ENCODE results near the gene MITF. TPM values are rescaled to one million over a fixed set of nuclear protein-coding genes. Genes with fewer than 3 reads are reported as not detected.

The MITF gene
- polyA plus RNA-seq, 1 donor from 2014 or later, result 0.54 TPM

GRCh38 chr3:69741032-69741767, 1.9 kb downstream of the MITF start:
- Mint-ChIP-seq H3K27me3 (peaks cover 28% of the 10 kb centered on the region), H3K9me3 (no peaks in the 10 kb centered on the region), H3K36me3 (no peaks in the 10 kb centered on the region), H3K4me3 (no peak overlapping the region), H3K27ac (no peak overlapping the region), H3K4me1 (peaks cover 0 to 2% (median 2%) of the 10 kb centered on the region in 3 donors)

DNA sequence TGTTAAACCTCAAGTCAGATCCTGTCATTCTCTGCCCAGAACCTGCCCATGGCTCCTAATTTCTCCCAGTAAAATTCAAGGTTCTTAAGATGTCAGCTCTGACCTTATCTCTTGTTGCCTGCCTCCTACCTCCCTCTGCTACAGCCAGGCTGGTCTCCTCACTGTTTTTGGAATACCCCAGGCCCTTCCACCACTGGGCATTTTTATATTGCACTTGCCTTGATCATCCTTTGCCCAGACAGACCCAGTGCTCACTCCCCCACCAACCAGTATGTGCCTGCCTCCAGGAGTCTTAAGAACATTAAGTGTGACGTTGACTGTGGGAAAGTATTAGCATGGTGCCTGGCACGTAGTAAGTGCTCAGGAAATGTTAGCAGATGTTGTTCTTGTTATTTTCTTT, 3.1 kb downstream of the MITF start:
- no peak overlapping the region for H3K27ac Mint-ChIP-seq
- H3K9me3 Mint-ChIP-seq, result no peaks in the 10 kb centered on the region
- H3K4me1 Mint-ChIP-seq, result peaks cover 0 to 2% (median 2%) of the 10 kb centered on the region in 3 donors
- H3K27me3 Mint-ChIP-seq, result peaks cover 24% of the 10 kb centered on the region
- no peak overlapping the region for H3K4me3 Mint-ChIP-seq
- H3K36me3 Mint-ChIP-seq, result no peaks in the 10 kb centered on the region

DNA sequence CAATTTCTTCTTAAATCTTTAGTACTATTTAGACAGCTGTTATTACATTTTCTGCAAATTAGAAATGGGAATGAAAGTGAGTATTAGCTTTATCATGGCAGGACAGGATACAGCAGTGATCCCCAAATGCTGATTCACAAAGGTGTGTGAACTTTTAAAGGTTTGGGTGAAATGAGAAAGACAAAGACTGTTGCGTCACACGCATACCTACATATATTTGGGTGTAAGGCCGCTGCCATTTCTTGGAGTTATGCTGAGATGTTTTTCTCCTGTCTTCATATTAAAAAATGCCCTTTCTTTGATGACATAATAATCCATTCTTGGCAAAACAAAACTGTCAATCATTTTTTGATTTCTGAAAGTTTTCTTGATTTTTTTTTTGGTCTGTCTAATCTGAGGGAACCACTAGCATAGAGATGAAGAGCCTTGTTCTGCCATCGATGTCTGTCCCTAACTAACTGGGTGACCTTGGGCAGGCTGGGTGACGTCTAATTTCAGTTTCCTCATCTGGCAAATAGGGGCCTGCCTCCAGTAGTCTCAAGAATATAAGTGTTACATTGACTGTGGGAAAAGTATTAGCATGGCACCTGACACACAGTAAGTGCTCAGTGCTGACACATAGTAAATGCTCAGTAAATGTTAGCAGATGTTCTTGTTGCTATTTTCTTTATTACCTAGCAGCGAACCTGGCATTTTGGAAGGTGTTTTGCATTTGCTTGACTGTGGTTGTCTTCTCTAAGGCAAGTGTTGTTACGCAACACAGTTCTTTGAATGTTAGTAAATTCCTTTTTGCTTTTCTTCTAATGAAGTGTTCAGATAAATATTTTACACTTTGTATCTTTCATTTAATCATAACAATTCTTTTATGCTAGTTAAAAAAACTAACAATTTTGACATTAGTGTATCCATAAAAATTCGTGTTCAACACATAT, 5.0 kb downstream of the MITF start:
- peaks cover 0 to 2% (median 0%) of the 10 kb centered on the region in 3 donors for H3K4me1 Mint-ChIP-seq
- H3K9me3 Mint-ChIP-seq, result peaks cover 0 to 4% (median 0%) of the 10 kb centered on the region in 3 donors
- H3K4me3 Mint-ChIP-seq, result no peak overlapping the region
- H3K27ac Mint-ChIP-seq, result no peak overlapping the region
- H3K36me3 Mint-ChIP-seq, result no peaks in the 10 kb centered on the region
- H3K27me3 Mint-ChIP-seq, result peaks cover 17% of the 10 kb centered on the region

- H3K9me3 Mint-ChIP-seq, result peaks cover 0 to 6% (median 0%) of the 10 kb centered on the region in 3 donors
- H3K27ac Mint-ChIP-seq, result no peak overlapping the region
- no peak overlapping the region for H3K4me3 Mint-ChIP-seq
- peaks cover 10% of the 10 kb centered on the region for H3K27me3 Mint-ChIP-seq
- no peaks in the 10 kb centered on the region for H3K36me3 Mint-ChIP-seq
- no peaks in the 10 kb centered on the region for H3K4me1 Mint-ChIP-seq
Observed at GRCh38 chr3:69745505-69745904, 6.2 kb downstream of the MITF start.

- H3K4me3 Mint-ChIP-seq, result no peak overlapping the region
- H3K4me1 Mint-ChIP-seq, result no peaks in the 10 kb centered on the region
- H3K9me3 Mint-ChIP-seq, result peaks cover 0 to 7% (median 0%) of the 10 kb centered on the region in 3 donors
- no peak overlapping the region for H3K27ac Mint-ChIP-seq
- H3K36me3 Mint-ChIP-seq, result no peaks in the 10 kb centered on the region
- peaks cover 4% of the 10 kb centered on the region for H3K27me3 Mint-ChIP-seq
Observed at GRCh38 chr3:69746119-69746518, 6.9 kb downstream of the MITF start.

GRCh38 chr3:69747511-69748258, 8.4 kb downstream of the MITF start:
- Mint-ChIP-seq H3K27me3 (no peaks in the 10 kb centered on the region), H3K4me1 (no peaks in the 10 kb centered on the region), H3K4me3 (no peak overlapping the region), H3K9me3 (peaks cover 0 to 17% (median 0%) of the 10 kb centered on the region in 3 donors), H3K27ac (no peak overlapping the region), H3K36me3 (no peaks in the 10 kb centered on the region)

DNA sequence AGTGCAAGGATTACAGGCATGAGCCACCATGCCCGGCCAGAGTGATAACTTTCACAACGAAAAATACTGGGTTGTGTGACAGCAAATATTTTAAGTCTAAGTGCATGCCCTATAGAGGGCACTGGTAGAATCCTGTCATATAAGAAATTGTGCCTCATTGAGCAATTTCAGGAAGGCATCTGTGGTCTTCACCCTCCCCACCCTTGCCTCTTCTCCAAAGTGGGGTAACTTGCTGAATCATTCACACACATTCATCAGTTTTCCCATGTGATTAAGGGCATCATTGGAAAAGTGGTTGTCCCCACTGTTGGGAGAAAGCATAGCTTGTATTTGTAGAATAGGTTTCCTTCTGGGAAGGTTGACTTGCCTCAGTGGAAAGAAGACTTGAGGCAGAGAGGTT, 9.2 kb downstream of the MITF start:
- no peaks in the 10 kb centered on the region for H3K27me3 Mint-ChIP-seq

DNA sequence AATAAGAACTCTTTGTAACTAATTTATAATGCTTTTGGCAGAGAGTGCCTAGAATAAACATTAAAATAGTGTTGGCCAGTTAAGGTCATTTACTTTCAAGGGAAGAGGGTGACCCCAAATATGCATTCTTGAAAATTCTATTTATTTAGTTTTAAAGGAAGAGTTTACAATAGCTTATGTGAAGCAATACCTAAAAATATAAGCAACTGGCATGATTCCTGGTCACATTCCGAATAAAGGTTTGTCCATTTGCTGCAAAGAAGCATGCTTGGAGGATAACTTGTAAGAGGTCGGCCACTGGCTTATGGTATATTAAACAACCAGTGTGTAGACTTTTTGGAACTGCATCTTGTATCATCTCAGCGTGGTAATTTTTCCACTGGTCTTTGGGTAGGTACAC, 10.2 kb downstream of the MITF start:
- no peak overlapping the region for H3K27ac Mint-ChIP-seq
- no peaks in the 10 kb centered on the region for H3K4me1 Mint-ChIP-seq
- H3K4me3 Mint-ChIP-seq, result no peak overlapping the region
- H3K36me3 Mint-ChIP-seq, result no peaks in the 10 kb centered on the region
- peaks cover 0 to 17% (median 0%) of the 10 kb centered on the region in 3 donors for H3K9me3 Mint-ChIP-seq
- no peaks in the 10 kb centered on the region for H3K27me3 Mint-ChIP-seq

More for the DNA sequence above, 9.2 kb downstream of the MITF start:
- H3K27ac Mint-ChIP-seq, result no peak overlapping the region
- H3K9me3 Mint-ChIP-seq, result peaks cover 0 to 17% (median 0%) of the 10 kb centered on the region in 3 donors
- no peaks in the 10 kb centered on the region for H3K36me3 Mint-ChIP-seq
- H3K4me3 Mint-ChIP-seq, result no peak overlapping the region
- no peaks in the 10 kb centered on the region for H3K4me1 Mint-ChIP-seq

DNA sequence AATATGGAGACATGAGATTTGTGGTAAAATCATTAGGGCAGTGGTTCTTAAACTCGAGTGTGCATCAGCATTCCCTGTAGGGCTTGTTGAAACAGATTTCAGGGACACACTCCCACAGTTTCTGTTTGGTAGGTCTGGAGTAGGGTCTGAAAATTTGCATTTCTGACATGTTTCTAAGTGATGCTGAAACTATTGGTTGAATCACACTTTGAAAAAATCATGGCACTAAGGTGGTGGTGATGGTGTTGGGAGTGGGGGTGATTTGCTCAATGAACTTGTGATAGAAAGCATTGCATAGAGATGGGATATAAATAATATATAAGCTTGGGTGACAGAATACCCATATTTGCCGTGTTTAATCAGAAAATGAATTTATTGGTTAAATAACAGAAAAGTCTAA, 11.3 kb downstream of the MITF start:
- Mint-ChIP-seq H3K27me3 (no peaks in the 10 kb centered on the region), H3K9me3 (peaks cover 0 to 17% (median 0%) of the 10 kb centered on the region in 3 donors), H3K36me3 (no peaks in the 10 kb centered on the region), H3K4me1 (no peaks in the 10 kb centered on the region), H3K27ac (no peak overlapping the region), H3K4me3 (no peak overlapping the region)

DNA sequence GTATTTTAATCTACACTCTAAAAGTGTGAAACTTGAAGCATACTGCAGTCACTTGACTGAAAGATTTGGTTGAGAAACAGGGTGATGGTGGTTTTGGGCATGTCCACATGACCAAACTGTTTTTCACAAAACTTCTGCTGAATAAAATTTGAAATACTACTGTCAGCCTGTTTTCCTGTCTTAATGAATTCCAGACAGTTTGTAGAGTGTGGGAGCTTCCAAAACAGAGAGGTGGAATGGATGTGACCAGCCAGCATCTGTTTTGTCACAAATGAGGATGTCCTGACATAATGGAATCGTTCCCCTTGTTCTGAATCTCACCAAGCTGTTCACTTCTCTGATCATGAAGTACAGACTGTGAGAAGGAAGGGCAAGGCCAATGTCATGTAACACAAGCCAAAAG, 11.8 kb downstream of the MITF start:
- H3K27me3 Mint-ChIP-seq, result no peaks in the 10 kb centered on the region
- no peak overlapping the region for H3K27ac Mint-ChIP-seq
- H3K4me3 Mint-ChIP-seq, result no peak overlapping the region
- no peaks in the 10 kb centered on the region for H3K36me3 Mint-ChIP-seq
- H3K9me3 Mint-ChIP-seq, result peaks cover 0 to 17% (median 0%) of the 10 kb centered on the region in 3 donors
- no peaks in the 10 kb centered on the region for H3K4me1 Mint-ChIP-seq

- Mint-ChIP-seq H3K4me3 (no peak overlapping the region), H3K4me1 (no peaks in the 10 kb centered on the region), H3K27me3 (no peaks in the 10 kb centered on the region), H3K36me3 (no peaks in the 10 kb centered on the region), H3K27ac (no peak overlapping the region), H3K9me3 (peaks cover 0 to 17% (median 2%) of the 10 kb centered on the region in 3 donors)
Observed at GRCh38 chr3:69752241-69752640, 13.0 kb downstream of the MITF start.

GRCh38 chr3:69753179-69753775, 14.0 kb downstream of the MITF start:
- no peak overlapping the region for H3K4me3 Mint-ChIP-seq
- no peaks in the 10 kb centered on the region for H3K4me1 Mint-ChIP-seq
- H3K36me3 Mint-ChIP-seq, result no peaks in the 10 kb centered on the region
- no peak overlapping the region for H3K27ac Mint-ChIP-seq
- peaks cover 0 to 13% (median 2%) of the 10 kb centered on the region in 3 donors for H3K9me3 Mint-ChIP-seq
- no peaks in the 10 kb centered on the region for H3K27me3 Mint-ChIP-seq

DNA sequence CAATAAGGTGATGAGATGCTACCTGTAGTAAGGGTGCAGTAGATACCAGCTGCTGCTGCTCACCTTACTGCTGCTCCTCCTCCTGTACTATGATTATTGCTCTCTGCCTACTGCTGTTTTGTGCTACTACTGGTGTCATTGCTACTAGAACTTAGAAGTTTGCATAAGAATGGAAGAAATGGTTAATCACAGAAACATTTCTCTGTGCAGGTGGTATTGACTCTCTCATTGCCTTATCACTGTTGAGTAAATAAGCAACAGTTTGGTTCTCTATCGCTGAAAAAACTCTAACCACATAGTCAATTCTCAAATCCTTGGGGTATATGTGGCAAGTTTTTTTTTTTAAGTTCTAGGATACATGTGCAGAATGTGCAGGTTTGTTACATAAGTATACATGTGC, 16.5 kb downstream of the MITF start:
- Mint-ChIP-seq H3K27ac (no peak overlapping the region), H3K9me3 (peaks cover 0 to 10% (median 2%) of the 10 kb centered on the region in 3 donors), H3K4me3 (no peak overlapping the region), H3K36me3 (no peaks in the 10 kb centered on the region), H3K4me1 (no peaks in the 10 kb centered on the region), H3K27me3 (no peaks in the 10 kb centered on the region)

GRCh38 chr3:69761896-69762767, 22.9 kb downstream of the MITF start:
- Mint-ChIP-seq H3K27me3 (peaks cover 5% of the 10 kb centered on the region), H3K4me3 (no peak overlapping the region), H3K27ac (no peak overlapping the region), H3K36me3 (peaks cover 2% of the 10 kb centered on the region), H3K4me1 (no peaks in the 10 kb centered on the region), H3K9me3 (no peaks in the 10 kb centered on the region)

Measured in IgD-negative memory B cell (primary cell).